Measurements from ENCODE around the gene NFAT5.

GRCh38 chr16:69537706-69538080 lies 28.1 kb upstream of the NFAT5 start:
- TF ChIP-seq EP300 (IDR thresholded peaks at IDR 0.05) (no peak), POLR2A (IDR thresholded peaks at IDR 0.05) (no peak)
- TF ChIP-seq, protein P1, sequence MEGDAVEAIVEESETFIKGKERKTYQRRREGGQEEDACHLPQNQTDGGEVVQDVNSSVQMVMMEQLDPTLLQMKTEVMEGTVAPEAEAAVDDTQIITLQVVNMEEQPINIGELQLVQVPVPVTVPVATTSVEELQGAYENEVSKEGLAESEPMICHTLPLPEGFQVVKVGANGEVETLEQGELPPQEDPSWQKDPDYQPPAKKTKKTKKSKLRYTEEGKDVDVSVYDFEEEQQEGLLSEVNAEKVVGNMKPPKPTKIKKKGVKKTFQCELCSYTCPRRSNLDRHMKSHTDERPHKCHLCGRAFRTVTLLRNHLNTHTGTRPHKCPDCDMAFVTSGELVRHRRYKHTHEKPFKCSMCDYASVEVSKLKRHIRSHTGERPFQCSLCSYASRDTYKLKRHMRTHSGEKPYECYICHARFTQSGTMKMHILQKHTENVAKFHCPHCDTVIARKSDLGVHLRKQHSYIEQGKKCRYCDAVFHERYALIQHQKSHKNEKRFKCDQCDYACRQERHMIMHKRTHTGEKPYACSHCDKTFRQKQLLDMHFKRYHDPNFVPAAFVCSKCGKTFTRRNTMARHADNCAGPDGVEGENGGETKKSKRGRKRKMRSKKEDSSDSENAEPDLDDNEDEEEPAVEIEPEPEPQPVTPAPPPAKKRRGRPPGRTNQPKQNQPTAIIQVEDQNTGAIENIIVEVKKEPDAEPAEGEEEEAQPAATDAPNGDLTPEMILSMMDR (IDR thresholded peaks at IDR 0.05) = no peak

All from suprapubic skin (tissue), 3 donors.